ENCODE data around the gene DOCK7.

DNA sequence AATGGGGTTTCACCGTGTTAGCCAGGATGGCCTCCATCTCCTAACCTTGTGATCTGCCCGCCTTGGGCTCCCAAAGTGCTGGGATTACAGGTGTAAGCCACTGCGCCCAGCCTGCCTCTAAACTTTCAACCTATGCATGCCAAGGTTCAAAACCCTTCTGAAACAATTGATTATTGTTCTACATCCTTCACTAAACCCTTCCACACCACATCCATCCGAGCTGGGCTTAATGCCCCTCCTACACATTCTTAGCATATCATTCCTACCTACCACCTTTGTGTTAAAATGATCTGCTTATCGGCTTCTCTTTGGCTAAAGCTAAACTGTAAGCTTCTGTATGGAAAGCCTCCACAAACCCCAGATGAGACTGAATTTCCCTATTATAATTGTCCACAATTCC lies 40.8 kb upstream of the DOCK7 start:
- TF ChIP-seq, protein P1, sequence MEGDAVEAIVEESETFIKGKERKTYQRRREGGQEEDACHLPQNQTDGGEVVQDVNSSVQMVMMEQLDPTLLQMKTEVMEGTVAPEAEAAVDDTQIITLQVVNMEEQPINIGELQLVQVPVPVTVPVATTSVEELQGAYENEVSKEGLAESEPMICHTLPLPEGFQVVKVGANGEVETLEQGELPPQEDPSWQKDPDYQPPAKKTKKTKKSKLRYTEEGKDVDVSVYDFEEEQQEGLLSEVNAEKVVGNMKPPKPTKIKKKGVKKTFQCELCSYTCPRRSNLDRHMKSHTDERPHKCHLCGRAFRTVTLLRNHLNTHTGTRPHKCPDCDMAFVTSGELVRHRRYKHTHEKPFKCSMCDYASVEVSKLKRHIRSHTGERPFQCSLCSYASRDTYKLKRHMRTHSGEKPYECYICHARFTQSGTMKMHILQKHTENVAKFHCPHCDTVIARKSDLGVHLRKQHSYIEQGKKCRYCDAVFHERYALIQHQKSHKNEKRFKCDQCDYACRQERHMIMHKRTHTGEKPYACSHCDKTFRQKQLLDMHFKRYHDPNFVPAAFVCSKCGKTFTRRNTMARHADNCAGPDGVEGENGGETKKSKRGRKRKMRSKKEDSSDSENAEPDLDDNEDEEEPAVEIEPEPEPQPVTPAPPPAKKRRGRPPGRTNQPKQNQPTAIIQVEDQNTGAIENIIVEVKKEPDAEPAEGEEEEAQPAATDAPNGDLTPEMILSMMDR (IDR thresholded peaks at IDR 0.05; ENCODE audit: low read depth, low read length, missing input control), result no peak
- TF ChIP-seq SP1 (IDR thresholded peaks at IDR 0.05) (no peak), RXRA (IDR thresholded peaks at IDR 0.05) (no peak), FOXA1 (IDR thresholded peaks at IDR 0.05) (no peak)

Data from liver (tissue), 3 donors.